ENCODE measurements around the gene VTI1B.

The VTI1B gene

GRCh38 chr14:67683842-67684241 lies 9.4 kb upstream of the VTI1B start:
- TF ChIP-seq L3MBTL2 (conservative IDR thresholded peaks at IDR 0.05) (no peak), FOXA1 (IDR thresholded peaks at IDR 0.05) (no peak), CTBP1 (IDR thresholded peaks at IDR 0.05; ENCODE audit: borderline replicate concordance) (no peak), ELF4 (IDR thresholded peaks at IDR 0.05) (no peak), FOXK2 (IDR thresholded peaks at IDR 0.05) (no peak), LEF1 (IDR thresholded peaks at IDR 0.05; ENCODE audit: borderline replicate concordance) (no peak), ZNF384 (IDR thresholded peaks at IDR 0.05) (no peak), SP1 (IDR thresholded peaks at IDR 0.05) (no peak), FOXM1 (IDR thresholded peaks at IDR 0.05; ENCODE audit: borderline replicate concordance) (no peak), BHLHE40 (IDR thresholded peaks at IDR 0.05; ENCODE audit: borderline replicate concordance) (no peak)
- DNase-seq (ENCODE audit: extremely low spot score), result no peak
- ChIA-PET POLR2A (interaction anchor here (1.1 kb wide), 1 partner anchor 11 kb away, joined by 5 read pairs; the partner anchor contains the start of gene RDH11), CTCF (no interaction called here)

- TF ChIP-seq FOXA1 (IDR thresholded peaks at IDR 0.05) (no peak), ELF4 (IDR thresholded peaks at IDR 0.05) (no peak), CTBP1 (IDR thresholded peaks at IDR 0.05; ENCODE audit: borderline replicate concordance) (no peak), ARNT (IDR thresholded peaks at IDR 0.05) (no peak), SUZ12 (IDR thresholded peaks at IDR 0.05) (no peak), TARDBP (IDR thresholded peaks at IDR 0.05) (no peak), L3MBTL2 (conservative IDR thresholded peaks at IDR 0.05) (no peak), HDGF (IDR thresholded peaks at IDR 0.05; ENCODE audit: borderline replicate concordance) (no peak), LEF1 (IDR thresholded peaks at IDR 0.05; ENCODE audit: borderline replicate concordance) (no peak), SP1 (IDR thresholded peaks at IDR 0.05) (no peak), ZNF384 (IDR thresholded peaks at IDR 0.05) (no peak), FOXM1 (IDR thresholded peaks at IDR 0.05; ENCODE audit: borderline replicate concordance) (no peak)
- TF ChIP-seq, protein P1, sequence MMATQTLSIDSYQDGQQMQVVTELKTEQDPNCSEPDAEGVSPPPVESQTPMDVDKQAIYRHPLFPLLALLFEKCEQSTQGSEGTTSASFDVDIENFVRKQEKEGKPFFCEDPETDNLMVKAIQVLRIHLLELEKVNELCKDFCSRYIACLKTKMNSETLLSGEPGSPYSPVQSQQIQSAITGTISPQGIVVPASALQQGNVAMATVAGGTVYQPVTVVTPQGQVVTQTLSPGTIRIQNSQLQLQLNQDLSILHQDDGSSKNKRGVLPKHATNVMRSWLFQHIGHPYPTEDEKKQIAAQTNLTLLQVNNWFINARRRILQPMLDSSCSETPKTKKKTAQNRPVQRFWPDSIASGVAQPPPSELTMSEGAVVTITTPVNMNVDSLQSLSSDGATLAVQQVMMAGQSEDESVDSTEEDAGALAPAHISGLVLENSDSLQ (IDR thresholded peaks at IDR 0.05), result no peak
- CTCF ChIA-PET, result no interaction called here
- POLR2A ChIA-PET, result interaction anchor here (2.4 kb wide), 1 partner anchor 15 kb away, joined by 9 read pairs; the partner anchor contains the start of gene RDH11
- DNase-seq (ENCODE audit: extremely low spot score), result no peak
Measured at GRCh38 chr14:67680941-67681340, 6.5 kb upstream of the VTI1B start.

DNA sequence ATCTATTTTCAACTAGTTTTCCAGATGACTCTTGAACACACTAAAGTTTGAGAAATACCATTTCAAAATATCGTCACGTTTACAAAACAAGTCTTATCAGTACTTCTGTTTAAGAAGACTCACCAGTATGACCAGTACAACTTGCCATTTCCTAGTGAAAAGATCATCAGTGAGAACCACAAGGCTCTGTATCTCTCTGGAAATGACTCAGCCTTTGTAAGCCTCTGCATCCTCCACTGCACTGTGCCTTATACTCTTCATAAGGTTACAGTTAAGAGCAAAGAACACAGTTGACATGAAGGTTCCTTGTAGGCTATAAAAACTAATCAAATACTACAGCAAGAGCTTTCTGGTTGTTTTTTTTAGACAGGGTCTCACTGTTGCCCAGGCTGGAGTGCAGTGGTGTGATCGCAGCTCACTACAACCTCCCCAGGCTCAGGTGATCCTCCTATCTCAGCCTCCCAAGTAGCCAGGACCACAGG lies 5.7 kb upstream of the VTI1B start:
- ChIA-PET POLR2A (interaction anchor here (2.4 kb wide), 1 partner anchor 15 kb away, joined by 9 read pairs; the partner anchor contains the start of gene RDH11), CTCF (no interaction called here)
- TF ChIP-seq FOXK2 (IDR thresholded peaks at IDR 0.05) (no peak), BHLHE40 (IDR thresholded peaks at IDR 0.05; ENCODE audit: borderline replicate concordance) (no peak), TARDBP (IDR thresholded peaks at IDR 0.05) (no peak), ELF4 (IDR thresholded peaks at IDR 0.05) (no peak)
- no peak for DNase-seq (ENCODE audit: extremely low spot score)

DNA sequence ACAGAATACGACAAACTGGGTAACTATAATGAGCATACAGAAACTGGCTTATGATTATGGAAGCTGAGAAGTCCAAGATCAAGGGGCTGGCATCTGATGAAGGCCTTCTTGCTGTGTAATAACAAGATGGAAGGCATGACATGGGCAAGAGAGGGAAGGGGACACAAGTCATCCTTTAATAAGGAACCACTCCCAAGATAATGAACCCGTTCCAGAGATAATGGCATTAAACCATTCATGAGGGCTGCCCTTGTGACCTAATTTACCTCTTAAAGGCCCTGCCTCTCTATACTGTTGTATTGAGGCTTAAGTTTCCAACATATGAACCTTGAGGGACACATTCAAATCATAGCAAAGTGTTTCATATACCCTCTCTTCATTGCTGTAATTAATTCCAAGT lies 4.6 kb upstream of the VTI1B start:
- ChIA-PET POLR2A (interaction anchor here (2.0 kb wide), 1 partner anchor 16 kb away, joined by 12 read pairs; the partner anchor contains the start of gene RDH11), CTCF (no interaction called here)
- no peak for DNase-seq (ENCODE audit: extremely low spot score)
- TF ChIP-seq FOXK2 (IDR thresholded peaks at IDR 0.05) (no peak), SP1 (IDR thresholded peaks at IDR 0.05) (no peak), HDGF (IDR thresholded peaks at IDR 0.05; ENCODE audit: borderline replicate concordance) (no peak), L3MBTL2 (conservative IDR thresholded peaks at IDR 0.05) (no peak), TARDBP (IDR thresholded peaks at IDR 0.05) (no peak), FOXM1 (IDR thresholded peaks at IDR 0.05; ENCODE audit: borderline replicate concordance) (no peak), ARNT (IDR thresholded peaks at IDR 0.05) (no peak), LEF1 (IDR thresholded peaks at IDR 0.05; ENCODE audit: borderline replicate concordance) (no peak), NFRKB (IDR thresholded peaks at IDR 0.05) (no peak), BHLHE40 (IDR thresholded peaks at IDR 0.05; ENCODE audit: borderline replicate concordance) (no peak)
- TF ChIP-seq, protein P1 (IDR thresholded peaks at IDR 0.05), result no peak

- DNase-seq (ENCODE audit: extremely low spot score), result no peak
- no peak for TF ChIP-seq BHLHE40 (IDR thresholded peaks at IDR 0.05; ENCODE audit: borderline replicate concordance)
- no peak for TF ChIP-seq SUZ12 (IDR thresholded peaks at IDR 0.05)
- no peak for TF ChIP-seq ZNF384 (IDR thresholded peaks at IDR 0.05)
- TF ChIP-seq LEF1 (IDR thresholded peaks at IDR 0.05; ENCODE audit: borderline replicate concordance), result no peak
- TF ChIP-seq NFRKB (IDR thresholded peaks at IDR 0.05), result no peak
- TF ChIP-seq TARDBP (IDR thresholded peaks at IDR 0.05), result no peak
- TF ChIP-seq, protein P1 (IDR thresholded peaks at IDR 0.05), result no peak
- TF ChIP-seq HDGF (IDR thresholded peaks at IDR 0.05; ENCODE audit: borderline replicate concordance), result no peak
- no peak for TF ChIP-seq SP1 (IDR thresholded peaks at IDR 0.05)
- no peak; the same call in 1 of the 2 replicates for TF ChIP-seq L3MBTL2 (conservative IDR thresholded peaks at IDR 0.05)
- TF ChIP-seq FOXM1 (IDR thresholded peaks at IDR 0.05; ENCODE audit: borderline replicate concordance), result no peak
- TF ChIP-seq CTBP1 (IDR thresholded peaks at IDR 0.05; ENCODE audit: borderline replicate concordance), result no peak
- no peak for TF ChIP-seq ELF4 (IDR thresholded peaks at IDR 0.05)
- TF ChIP-seq ARNT (IDR thresholded peaks at IDR 0.05), result no peak
- POLR2A ChIA-PET, result interaction anchor here (0.9 to 2.4 kb wide), 6 partner anchors 20 to 246 kb away, joined by 3 to 20 read pairs (median 3); partner anchors contain the start of gene RDH11
- CTCF ChIA-PET, result interaction anchor here (0.6 to 1.4 kb wide), 2 partner anchors 12 to 29 kb away, joined by 4 to 5 read pairs; no protein-coding TSS in a partner anchor
Measured at GRCh38 chr14:67675219-67675582, 769 bp upstream of the VTI1B start.

GRCh38 chr14:67674139-67674479 lies 323 bp downstream of the VTI1B start:
- ChIA-PET POLR2A (interaction anchor here (1.1 to 1.7 kb wide), 6 partner anchors 19 to 75 kb away, joined by 4 to 6 read pairs (median 4); partner anchors contain the start of genes ARG2 and RDH11), CTCF (interaction anchor here (0.7 to 1.0 kb wide), 2 partner anchors 247 to 610 kb away, joined by 3 read pairs; no protein-coding TSS in a partner anchor)

More at GRCh38 chr14:67674139-67674479, 323 bp downstream of the VTI1B start:
- peak; percentile 79 for DNase-seq (ENCODE audit: extremely low spot score)
- TF ChIP-seq SUZ12 (IDR thresholded peaks at IDR 0.05) (no peak), HDGF (IDR thresholded peaks at IDR 0.05; ENCODE audit: borderline replicate concordance) (no peak)

Measured in HEK293T (cell line).